HG03354 (cell line): ENCODE results near the gene POMGNT1.

Experiments used
- ATAC-seq: cut with Tn5 transposase; IDR thresholded peaks from one replicate; pipeline ENCODE4 v1.9.1; 2021; ENCODE audit warnings: mild to moderate bottlenecking; ENCODE audit not compliant: unreplicated experiment, poor library complexity, severe bottlenecking

The POMGNT1 gene

GRCh38 chr1:46186076-46186475 lies 12.2 kb downstream of the POMGNT1 start:
- ATAC-seq, result no peak

GRCh38 chr1:46184920-46185658 lies 13.1 kb downstream of the POMGNT1 start:
- ATAC-seq, result no peak

DNA sequence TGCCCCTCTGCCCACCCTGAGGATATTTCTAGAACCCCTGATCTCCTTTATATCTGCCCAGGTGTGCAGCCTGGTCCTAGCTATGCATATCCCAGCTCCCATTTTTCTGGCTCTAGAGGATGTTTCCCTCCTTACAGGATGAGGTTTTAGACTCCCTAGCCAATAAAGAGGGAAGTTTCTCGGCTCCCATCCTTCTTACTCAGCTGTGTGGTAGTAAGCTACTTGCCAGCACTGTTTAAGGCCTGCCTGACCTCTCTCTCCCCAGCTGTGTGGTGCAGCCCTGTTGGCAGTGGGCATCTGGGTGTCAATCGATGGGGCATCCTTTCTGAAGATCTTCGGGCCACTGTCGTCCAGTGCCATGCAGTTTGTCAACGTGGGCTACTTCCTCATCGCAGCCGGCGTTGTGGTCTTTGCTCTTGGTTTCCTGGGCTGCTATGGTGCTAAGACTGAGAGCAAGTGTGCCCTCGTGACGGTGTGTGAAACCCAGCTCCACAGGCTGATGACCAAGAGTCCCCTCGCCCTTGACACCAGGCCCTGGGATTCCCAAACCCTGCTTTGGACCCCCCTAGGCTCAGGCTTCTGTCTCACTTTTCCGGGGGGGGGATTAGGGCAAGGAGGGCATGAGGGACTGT lies 14.2 kb downstream of the POMGNT1 start:
- peak; percentile 56 for ATAC-seq

- ATAC-seq, result no peak
These were observed 15.0 kb downstream of the POMGNT1 start for GRCh38 chr1:46183079-46183847.

DNA sequence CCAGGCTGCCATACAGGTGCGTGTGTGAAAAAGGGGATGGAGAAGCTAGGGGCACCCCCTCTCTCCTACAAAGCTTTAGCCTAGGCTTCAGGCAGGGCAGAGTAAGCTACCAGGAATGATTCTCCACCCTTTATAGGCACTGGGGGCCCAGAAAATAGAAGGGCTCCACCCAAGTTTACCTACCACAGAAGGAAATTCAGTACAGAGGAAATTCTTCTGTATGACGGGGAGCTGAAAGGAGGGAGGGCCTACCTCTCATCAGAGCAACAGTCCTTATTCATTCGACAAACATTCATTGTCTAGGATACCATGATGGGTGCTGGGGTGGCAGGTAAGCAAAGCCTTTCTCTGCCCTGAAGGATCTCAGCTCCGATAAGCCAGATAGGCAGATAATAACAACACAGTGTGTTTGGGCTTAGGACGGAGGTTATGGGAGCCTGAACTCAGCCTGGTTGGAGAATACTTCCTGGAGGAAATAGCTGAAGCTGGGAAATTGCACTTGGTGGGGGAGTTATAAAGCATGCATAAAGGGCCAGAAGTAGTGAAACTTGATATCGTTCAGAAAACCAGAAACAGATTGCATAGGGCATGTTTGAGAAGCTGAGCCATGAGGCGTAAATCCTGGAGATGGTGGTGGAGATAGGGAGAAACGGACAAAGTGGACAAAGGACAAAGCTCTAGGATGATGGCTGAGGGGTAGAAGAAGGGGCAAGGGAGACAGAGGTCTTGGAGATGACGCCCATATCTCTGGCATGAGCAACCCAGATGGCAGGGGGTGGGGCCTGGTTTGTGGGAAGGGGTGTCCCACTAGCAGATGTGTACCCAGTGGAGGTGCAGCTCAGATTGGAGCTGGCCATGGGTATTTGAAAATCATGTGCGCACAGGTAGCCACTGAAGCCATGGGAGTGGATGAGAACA lies 16.6 kb downstream of the POMGNT1 start:
- ATAC-seq, result no peak

DNA sequence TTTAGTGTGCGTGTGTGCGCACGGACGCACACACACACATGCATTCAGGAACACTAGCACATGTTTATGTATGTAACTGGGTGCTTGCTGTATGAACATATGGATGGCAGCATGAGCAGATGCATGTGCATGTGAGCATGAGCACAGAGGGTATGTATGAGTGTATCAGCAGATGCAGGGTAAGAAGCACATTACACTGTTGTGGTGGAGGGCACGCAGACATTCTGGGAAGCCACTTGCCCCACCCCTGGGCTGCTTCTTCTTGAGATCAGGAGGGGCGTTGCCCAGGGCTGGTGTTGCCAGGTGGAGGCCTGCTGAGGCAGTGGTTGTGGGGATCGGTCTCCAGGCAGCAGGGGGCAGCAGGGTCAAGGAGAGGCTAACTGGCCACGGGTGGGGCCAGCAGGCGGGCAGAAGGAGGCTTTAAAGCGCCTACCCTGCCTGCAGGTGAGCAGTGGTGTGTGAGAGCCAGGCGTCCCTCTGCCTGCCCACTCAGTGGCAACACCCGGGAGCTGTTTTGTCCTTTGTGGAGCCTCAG lies 18.1 kb downstream of the POMGNT1 start:
- no peak for ATAC-seq

GRCh38 chr1:46179138-46180081 lies 18.8 kb downstream of the POMGNT1 start:
- peak; percentile 50 for ATAC-seq

DNA sequence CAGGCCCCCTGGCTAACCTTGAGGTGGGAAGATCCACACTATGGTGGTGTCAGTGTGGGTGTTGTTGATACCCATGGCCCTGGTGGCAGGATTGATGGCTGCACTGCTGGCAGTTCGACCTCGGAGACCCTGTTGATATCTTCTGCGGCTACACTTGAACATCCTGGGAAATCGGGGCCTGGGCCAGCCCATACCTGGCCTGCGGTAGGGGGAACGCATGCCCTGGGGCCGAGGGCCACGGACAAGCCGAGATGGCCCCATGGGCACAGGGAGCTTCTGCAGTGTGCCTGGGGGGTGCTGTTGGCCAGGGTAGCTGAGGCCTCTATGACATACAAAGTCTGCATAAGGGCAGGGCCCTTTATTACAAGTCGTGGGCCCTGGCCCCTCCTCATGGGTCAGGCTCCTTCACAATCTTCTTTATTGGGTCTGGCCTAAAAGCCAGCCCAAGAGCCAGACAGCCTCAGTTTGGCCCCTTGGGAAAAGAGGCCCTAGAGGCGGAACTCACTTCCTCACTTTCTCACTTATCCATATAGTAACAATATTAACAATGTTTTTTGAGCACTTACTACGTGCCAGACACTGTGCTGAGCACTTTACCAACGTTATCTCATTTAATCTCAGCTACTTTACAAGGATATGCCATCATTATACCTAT lies 21.9 kb downstream of the POMGNT1 start, which contains the start of gene P3R3URF:
Gene P3R3URF, minus strand, starts transcription at position 278 of the 655 bp plus-strand sequence. Its CDS starts 17 bp downstream, at position 261.
- no peak for ATAC-seq

DNA sequence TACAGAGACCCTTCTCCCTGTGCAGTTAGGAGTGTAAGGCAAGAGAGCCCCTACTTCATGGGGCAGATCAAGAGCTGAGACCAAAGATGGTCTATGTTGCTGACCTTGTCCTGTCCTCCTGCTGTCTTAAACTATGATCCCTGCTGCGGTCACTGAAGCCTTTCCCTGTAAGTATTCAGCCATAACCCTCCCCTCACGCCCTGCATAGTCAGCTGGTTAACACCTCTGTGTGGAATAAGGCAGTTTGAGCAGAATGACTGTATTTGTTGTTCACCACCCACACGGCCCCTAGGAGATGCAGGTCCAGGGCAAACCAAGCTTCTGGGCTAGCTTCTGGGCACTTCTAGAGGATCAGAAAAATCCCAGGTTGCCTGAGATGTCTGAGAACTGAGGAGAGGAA lies 23.0 kb downstream of the POMGNT1 start:
- no peak for ATAC-seq

DNA sequence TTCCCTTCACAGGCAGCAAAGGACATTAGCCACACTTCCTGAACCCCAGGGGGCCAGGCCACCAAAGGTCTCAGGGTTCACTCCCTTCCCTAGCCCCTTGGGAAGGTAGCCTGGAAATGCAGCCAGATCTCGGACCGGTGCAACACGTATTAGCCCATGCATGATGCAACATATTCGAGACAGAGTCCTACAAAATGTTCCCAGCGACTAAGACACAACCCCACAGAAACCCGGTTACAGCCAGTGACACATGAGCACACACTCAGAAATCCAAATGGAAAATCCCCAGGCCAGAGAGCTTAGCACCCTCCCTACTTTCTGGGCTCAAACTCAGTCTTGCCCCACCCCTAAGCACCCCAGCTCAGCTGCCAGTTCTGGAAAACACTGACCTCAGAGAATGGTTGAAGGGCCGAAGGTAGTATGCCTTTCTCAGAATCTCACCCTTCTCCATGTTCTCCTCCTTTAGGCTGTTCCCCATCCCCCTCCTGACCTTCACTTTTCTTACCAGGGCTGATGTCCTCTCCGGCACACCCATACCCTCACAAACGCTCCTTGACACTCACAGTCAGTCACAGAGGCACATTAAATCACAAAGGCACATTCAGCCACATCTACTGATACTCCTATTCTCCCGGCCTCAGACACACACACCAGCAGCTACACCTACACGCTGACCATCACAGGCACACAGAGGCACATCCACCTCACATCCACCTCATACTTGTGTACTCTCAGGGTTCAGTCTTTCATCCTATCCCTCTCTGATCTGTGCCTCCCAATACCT lies 23.6 kb downstream of the POMGNT1 start, which contains the start of gene TSPAN1:
Gene TSPAN1, plus strand, starts transcription at position 640 of the 784 bp plus-strand sequence. CDS start 6,021 bp downstream, outside the sequence.
- no peak for ATAC-seq

- no peak for ATAC-seq
These were observed 24.8 kb downstream of the POMGNT1 start for GRCh38 chr1:46173361-46173856.

DNA sequence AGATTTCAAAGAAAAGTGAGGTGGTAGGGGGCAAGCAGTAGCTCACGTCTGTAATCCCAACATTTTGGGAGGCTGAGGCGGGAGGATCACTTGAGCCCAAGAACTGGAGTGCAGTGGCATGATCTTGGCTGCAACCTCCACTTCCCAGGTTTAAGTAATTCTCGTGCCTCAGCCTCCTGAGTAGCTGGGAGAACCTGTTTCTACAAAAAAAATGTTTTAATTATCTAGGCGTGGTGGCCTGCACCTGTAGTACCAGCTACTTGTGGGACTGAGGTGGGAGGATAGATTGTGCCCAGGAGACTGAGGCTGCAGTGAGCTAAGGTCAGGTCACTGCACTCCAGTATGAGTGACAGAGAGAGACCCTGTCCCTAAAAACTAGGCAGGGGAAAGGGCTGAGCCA lies 25.9 kb downstream of the POMGNT1 start:
- ATAC-seq, result no peak

DNA sequence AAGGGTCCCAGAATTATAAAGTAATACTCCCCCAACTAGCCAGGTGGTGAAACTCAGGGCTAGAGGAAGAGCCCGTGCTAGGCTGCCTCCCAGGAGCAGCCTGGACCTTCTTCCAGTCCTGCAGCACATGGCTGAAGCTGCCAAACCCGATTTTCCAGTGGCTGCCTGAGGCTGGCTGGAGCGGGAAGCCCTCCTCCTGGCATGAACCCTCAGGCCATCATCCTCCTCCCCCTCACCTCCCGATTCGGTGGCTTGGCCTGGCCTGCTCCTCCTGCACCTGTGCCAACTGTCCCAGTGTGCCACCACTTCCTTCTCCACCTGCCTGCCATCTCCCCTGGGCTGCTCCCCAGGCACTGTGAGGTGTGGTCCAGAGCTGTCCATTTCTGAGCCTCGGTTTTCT lies 26.4 kb downstream of the POMGNT1 start:
- no peak for ATAC-seq

DNA sequence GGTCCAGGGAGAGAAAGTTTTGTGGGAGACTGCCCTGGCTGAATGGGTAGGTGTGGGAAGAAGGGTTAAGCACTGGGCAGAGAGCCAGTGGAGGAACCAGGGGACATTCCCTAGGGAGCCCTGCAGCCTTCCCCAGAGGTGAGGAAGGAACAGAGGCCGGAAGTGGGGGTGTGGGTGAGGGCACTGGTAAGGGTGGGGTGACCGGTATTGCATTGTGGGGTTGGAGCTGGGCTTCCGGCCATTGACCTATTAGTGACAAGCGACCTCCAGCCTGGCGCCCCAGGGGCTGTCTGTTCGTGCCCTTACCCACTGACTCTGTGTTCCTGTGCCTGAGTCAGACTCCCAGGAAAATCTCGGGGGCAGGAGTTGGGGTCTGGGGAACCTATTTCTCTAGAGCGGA lies 26.9 kb downstream of the POMGNT1 start:
- no peak for ATAC-seq

GRCh38 chr1:46169811-46170454 lies 28.3 kb downstream of the POMGNT1 start:
- no peak for ATAC-seq

GRCh38 chr1:46168477-46168876 lies 29.8 kb downstream of the POMGNT1 start:
- ATAC-seq, result no peak
